IPS-18a (cell line): ENCODE results near the gene DZIP3.
"Not testable (repeated sequence)": the region's sequence is repeated elsewhere in the genome, so short reads cannot be mapped to it uniquely, and the experiment has no call there.

Experiments used
- H3K27ac ChIP-seq: one replicate; pipeline ENCODE4 v1.5.1; 2013; ENCODE audit warnings: low read length
- H3K27me3 ChIP-seq: one replicate; pipeline ENCODE4 v1.6.1; 2013; ENCODE audit warnings: mild to moderate bottlenecking, low read length; ENCODE audit not compliant: control insufficient read depth, insufficient read depth
- H3K36me3 ChIP-seq: one replicate; pipeline ENCODE4 v1.6.1; 2013; ENCODE audit warnings: low read depth, low read length; ENCODE audit not compliant: control insufficient read depth
- H3K4me1 ChIP-seq: one replicate; pipeline ENCODE4 v1.6.1; 2013; ENCODE audit warnings: low read depth, low read length; ENCODE audit not compliant: control insufficient read depth
- H3K4me3 ChIP-seq: one replicate; pipeline ENCODE4 v1.5.1; 2013; ENCODE audit warnings: low read length
- H3K9ac ChIP-seq: one replicate; pipeline ENCODE4 v1.6.1; 2013; ENCODE audit warnings: mild to moderate bottlenecking, low read length, moderate library complexity
- H3K9me3 ChIP-seq: one replicate; pipeline ENCODE4 v1.6.1; 2013; ENCODE audit warnings: low read depth, low read length; ENCODE audit not compliant: control insufficient read depth

DZIP3 gene

GRCh38 chr3:108602249-108602934, 12.9 kb downstream of the DZIP3 start:
- H3K4me3 ChIP-seq = no peak overlapping the region
- H3K27ac ChIP-seq = no peak overlapping the region

DNA sequence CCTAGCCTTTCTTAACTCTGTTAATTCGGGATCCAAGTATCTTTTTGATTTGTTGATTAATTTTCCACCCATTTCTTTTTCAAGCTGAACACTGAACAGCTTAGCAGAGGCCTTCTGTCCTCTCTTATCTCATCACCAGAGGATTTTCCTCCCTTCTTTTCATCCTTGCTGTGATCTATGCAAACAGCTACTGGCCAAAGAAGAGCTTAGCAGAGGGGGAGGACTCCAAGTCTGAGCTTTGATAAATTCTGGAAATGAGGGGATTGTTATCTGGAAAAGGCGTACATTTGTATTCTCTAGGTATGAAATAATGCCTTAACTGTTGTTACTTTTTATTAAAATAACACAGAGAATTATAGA, 13.4 kb downstream of the DZIP3 start:
- Histone ChIP-seq H3K4me3 (no peak overlapping the region), H3K27me3 (no peaks in the 10 kb centered on the region), H3K36me3 (no peaks in the 10 kb centered on the region), H3K4me1 (peaks cover 3% of the 10 kb centered on the region), H3K9ac (no peak overlapping the region), H3K9me3 (no peaks in the 10 kb centered on the region), H3K27ac (no peak overlapping the region)

More at GRCh38 chr3:108602249-108602934, 12.9 kb downstream of the DZIP3 start:
- Histone ChIP-seq H3K36me3 (no peaks in the 10 kb centered on the region), H3K9me3 (no peaks in the 10 kb centered on the region), H3K4me1 (peaks cover 3% of the 10 kb centered on the region), H3K27me3 (no peaks in the 10 kb centered on the region), H3K9ac (no peak overlapping the region)

DNA sequence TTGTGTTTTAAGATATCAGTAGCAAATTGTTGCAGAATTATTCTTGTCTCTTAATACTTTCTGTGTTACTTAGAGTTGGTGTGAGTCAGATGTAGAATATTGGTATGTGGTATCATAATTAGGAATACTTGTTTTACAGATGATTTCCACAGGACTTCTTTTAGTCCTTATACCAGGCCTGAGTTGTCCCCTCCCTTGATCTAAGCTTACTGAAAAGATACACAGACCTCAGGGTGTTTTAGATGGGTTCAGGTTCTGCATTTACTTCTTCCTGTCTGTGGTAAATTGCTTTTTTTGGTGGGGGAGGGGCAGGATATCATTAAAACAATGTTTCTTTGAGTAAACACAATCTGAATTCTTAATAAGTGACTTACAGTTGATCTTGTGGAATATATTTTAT, 14.2 kb downstream of the DZIP3 start:
- no peak overlapping the region for H3K9ac ChIP-seq
- no peak overlapping the region for H3K4me3 ChIP-seq
- H3K27ac ChIP-seq = no peak overlapping the region
- no peaks in the 10 kb centered on the region for H3K36me3 ChIP-seq
- H3K4me1 ChIP-seq = peaks cover 3% of the 10 kb centered on the region
- H3K9me3 ChIP-seq = no peaks in the 10 kb centered on the region
- H3K27me3 ChIP-seq = no peaks in the 10 kb centered on the region

DNA sequence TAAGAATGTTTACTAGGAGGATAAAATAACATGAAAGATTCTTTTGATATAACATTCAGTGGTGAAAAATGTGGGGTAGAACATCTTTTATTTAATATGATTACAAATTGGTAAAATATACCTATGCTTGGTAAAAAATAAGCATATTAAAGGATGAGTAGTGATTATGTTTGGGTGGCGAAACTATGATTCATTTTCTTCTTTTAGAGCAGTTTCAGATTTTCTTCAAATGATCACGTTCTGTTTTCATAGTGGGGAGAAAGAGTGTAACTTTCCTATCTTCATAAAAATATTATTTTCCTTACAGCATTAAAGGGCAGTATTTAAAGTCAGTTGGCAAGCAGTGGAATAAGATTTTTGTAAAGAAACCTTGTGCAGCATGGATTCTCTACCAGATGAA, 15.5 kb downstream of the DZIP3 start:
- no peaks in the 10 kb centered on the region for H3K9me3 ChIP-seq
- peaks cover 3% of the 10 kb centered on the region for H3K4me1 ChIP-seq
- H3K9ac ChIP-seq = no peak overlapping the region
- no peak overlapping the region for H3K27ac ChIP-seq
- no peak overlapping the region for H3K4me3 ChIP-seq
- no peaks in the 10 kb centered on the region for H3K36me3 ChIP-seq
- H3K27me3 ChIP-seq = no peaks in the 10 kb centered on the region

- Histone ChIP-seq H3K4me1 (peaks cover 3% of the 10 kb centered on the region), H3K36me3 (no peaks in the 10 kb centered on the region), H3K27ac (no peak overlapping the region), H3K27me3 (no peaks in the 10 kb centered on the region), H3K9me3 (no peaks in the 10 kb centered on the region), H3K4me3 (no peak overlapping the region), H3K9ac (no peak overlapping the region)
Measured at GRCh38 chr3:108605491-108605890, 16.0 kb downstream of the DZIP3 start.

GRCh38 chr3:108608750-108609149, 19.2 kb downstream of the DZIP3 start:
- Histone ChIP-seq H3K27ac (no peak overlapping the region), H3K27me3 (no peaks in the 10 kb centered on the region), H3K9ac (no peak overlapping the region), H3K4me3 (no peak overlapping the region), H3K4me1 (no peaks in the 10 kb centered on the region), H3K36me3 (peaks cover 5% of the 10 kb centered on the region), H3K9me3 (no peaks in the 10 kb centered on the region)

DNA sequence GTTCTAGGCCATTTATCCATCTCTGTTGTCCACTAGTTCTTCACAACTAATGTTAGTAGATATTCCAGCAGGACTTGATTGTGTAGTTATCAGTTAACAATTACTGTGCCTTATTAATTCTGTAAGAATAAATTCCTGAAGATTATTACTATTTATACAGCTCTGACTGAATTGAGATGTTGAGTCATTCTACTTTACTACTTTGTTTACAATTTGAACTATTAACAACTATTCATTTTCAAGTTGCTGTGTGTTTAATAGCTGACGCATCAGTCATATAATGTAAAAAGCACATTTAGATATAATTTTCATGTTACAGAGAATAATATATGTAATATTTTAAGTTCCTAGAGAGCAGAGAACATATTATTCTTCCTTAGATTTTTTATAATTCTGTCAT, 21.1 kb downstream of the DZIP3 start:
- Histone ChIP-seq H3K9ac (no peak overlapping the region), H3K27ac (no peak overlapping the region), H3K9me3 (no peaks in the 10 kb centered on the region), H3K4me1 (no peaks in the 10 kb centered on the region), H3K27me3 (no peaks in the 10 kb centered on the region), H3K36me3 (peaks cover 5% of the 10 kb centered on the region), H3K4me3 (no peak overlapping the region)

GRCh38 chr3:108616090-108616489, 26.6 kb downstream of the DZIP3 start:
- H3K4me3 ChIP-seq, H3K27ac ChIP-seq, H3K9me3 ChIP-seq, H3K9ac ChIP-seq, H3K4me1 ChIP-seq, H3K27me3 ChIP-seq: not testable (repeated sequence)
- H3K36me3 ChIP-seq = peaks cover 16% of the 10 kb centered on the region

DNA sequence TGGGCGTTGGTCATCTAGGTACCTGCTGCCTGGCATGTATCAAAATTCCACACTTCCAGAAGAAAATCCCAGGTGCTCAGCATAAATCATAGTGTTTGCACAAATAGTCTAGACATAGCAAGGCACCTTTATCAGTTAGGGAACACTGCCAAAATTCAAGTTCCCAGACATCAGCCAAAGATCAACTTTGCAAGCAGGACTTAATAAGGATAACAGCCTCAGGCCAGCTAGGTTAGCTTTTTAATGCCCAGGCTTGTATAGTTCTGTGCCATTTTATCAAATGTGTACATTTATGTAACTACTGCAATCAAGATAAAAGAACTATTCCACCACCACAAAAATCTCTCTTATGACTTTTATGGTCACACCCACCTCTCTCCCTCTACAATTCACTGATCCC, 30.7 kb downstream of the DZIP3 start:
- Histone ChIP-seq H3K4me3 (no peak overlapping the region), H3K27me3 (no peaks in the 10 kb centered on the region), H3K4me1 (no peaks in the 10 kb centered on the region), H3K9ac (no peak overlapping the region), H3K36me3 (peaks cover 12% of the 10 kb centered on the region), H3K27ac (no peak overlapping the region), H3K9me3 (no peaks in the 10 kb centered on the region)

- Histone ChIP-seq H3K27me3 (no peaks in the 10 kb centered on the region), H3K4me3 (no peak overlapping the region)
Measured at GRCh38 chr3:108623504-108623903, 34.0 kb downstream of the DZIP3 start.

GRCh38 chr3:108629974-108630373, 40.5 kb downstream of the DZIP3 start:
- Histone ChIP-seq H3K9ac (no peak overlapping the region), H3K4me1 (no peaks in the 10 kb centered on the region), H3K4me3 (no peak overlapping the region), H3K27ac (no peak overlapping the region), H3K36me3 (peaks cover 6% of the 10 kb centered on the region), H3K27me3 (no peaks in the 10 kb centered on the region), H3K9me3 (no peaks in the 10 kb centered on the region)

More at GRCh38 chr3:108623504-108623903, 34.0 kb downstream of the DZIP3 start:
- no peaks in the 10 kb centered on the region for H3K4me1 ChIP-seq
- H3K9me3 ChIP-seq = no peaks in the 10 kb centered on the region
- no peak overlapping the region for H3K27ac ChIP-seq
- H3K36me3 ChIP-seq = peaks cover 12% of the 10 kb centered on the region
- H3K9ac ChIP-seq = no peak overlapping the region

DNA sequence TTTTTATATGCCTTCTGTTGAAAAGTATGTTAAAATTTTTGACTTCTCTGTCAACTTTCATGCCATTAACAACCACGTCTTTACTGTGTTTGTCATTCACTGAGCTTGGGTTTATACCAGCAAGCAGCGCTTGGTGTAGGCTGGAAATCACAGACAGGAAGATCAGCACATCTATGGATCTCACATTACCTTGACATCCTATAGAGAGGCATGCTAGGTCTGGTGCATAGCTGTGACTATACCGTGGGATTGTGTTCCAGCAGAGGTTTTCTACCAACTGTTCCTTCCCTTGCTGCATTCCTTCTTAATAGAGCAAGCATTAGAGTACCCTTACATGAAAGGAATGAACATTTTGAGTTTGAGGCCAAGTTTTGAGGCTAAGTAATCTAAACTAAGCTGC, 53.0 kb downstream of the DZIP3 start:
- Histone ChIP-seq H3K27me3 (no peaks in the 10 kb centered on the region), H3K9me3 (no peaks in the 10 kb centered on the region), H3K4me3 (no peak overlapping the region), H3K9ac (no peak overlapping the region), H3K36me3 (peaks cover 7% of the 10 kb centered on the region), H3K4me1 (peaks cover 8% of the 10 kb centered on the region), H3K27ac (no peak overlapping the region)
